HL-60 (cell line): ENCODE measurements around the gene PANX1.

Experiments
- CTCF ChIP-seq: IDR thresholded peaks from one replicate; pipeline ENCODE4 v1.5.1; 2011; ENCODE audit warnings: low read length, control low read depth, inconsistent platforms; ENCODE audit not compliant: insufficient read depth
- GABPA ChIP-seq: IDR thresholded peaks from 2 replicates; pipeline ENCODE4 v1.6.1; 2012; ENCODE audit warnings: low read depth
- POLR2AphosphoS5 ChIP-seq: IDR thresholded peaks from 2 replicates; pipeline ENCODE4 v1.6.1; 2012; ENCODE audit warnings: low read depth

GRCh38 chr11:94181943-94182342 lies 53.3 kb downstream of the PANX1 start:
- TF ChIP-seq CTCF (no peak), POLR2AphosphoS5 (no peak), GABPA (no peak)
